ENCODE measurements around the gene FGF1.
"Not testable (repeated sequence)": the region's sequence is repeated elsewhere in the genome, so short reads cannot be mapped to it uniquely, and the experiment has no call there.

The FGF1 gene

GRCh38 chr5:142668336-142668735, 17.6 kb downstream of the FGF1 start:
- no peak for DNase-seq

GRCh38 chr5:142667831-142668230, 18.1 kb downstream of the FGF1 start:
- DNase-seq = no peak

- no peak for DNase-seq
These were observed 21.3 kb downstream of the FGF1 start for GRCh38 chr5:142664636-142665035.

- no peak for DNase-seq
These were observed 21.8 kb downstream of the FGF1 start for GRCh38 chr5:142664067-142664466.

- DNase-seq = no peak
These were observed 22.6 kb downstream of the FGF1 start for GRCh38 chr5:142663246-142663645.

- no peak for DNase-seq
These were observed 23.9 kb downstream of the FGF1 start for GRCh38 chr5:142661957-142662356.

- no peak for DNase-seq
These were observed 24.7 kb downstream of the FGF1 start for GRCh38 chr5:142661143-142661542.

GRCh38 chr5:142660731-142661130, 25.2 kb downstream of the FGF1 start:
- no peak for DNase-seq

- DNase-seq = no peak
These were observed 25.7 kb downstream of the FGF1 start for GRCh38 chr5:142660196-142660595.

- DNase-seq = no peak
These were observed 26.5 kb downstream of the FGF1 start for GRCh38 chr5:142659405-142659804.

- no peak for DNase-seq
These were observed 27.6 kb downstream of the FGF1 start for GRCh38 chr5:142658278-142658677.

GRCh38 chr5:142657446-142657845, 28.4 kb downstream of the FGF1 start:
- DNase-seq = no peak

GRCh38 chr5:142655339-142656267, 30.3 kb downstream of the FGF1 start:
- peak; percentile 69 for DNase-seq

- DNase-seq = no peak
These were observed 31.3 kb downstream of the FGF1 start for GRCh38 chr5:142654578-142655058.

- DNase-seq = no peak
These were observed 32.6 kb downstream of the FGF1 start for GRCh38 chr5:142653321-142653720.

GRCh38 chr5:142652563-142652962, 33.3 kb downstream of the FGF1 start:
- DNase-seq = no peak

- no peak for DNase-seq
These were observed 35.0 kb downstream of the FGF1 start for GRCh38 chr5:142650881-142651280.

- DNase-seq = no peak
These were observed 35.8 kb downstream of the FGF1 start for GRCh38 chr5:142650060-142650459.

GRCh38 chr5:142648108-142648507, 37.8 kb downstream of the FGF1 start:
- not testable (repeated sequence) for DNase-seq

GRCh38 chr5:142645456-142645855, 40.4 kb downstream of the FGF1 start:
- DNase-seq = no peak

GRCh38 chr5:142644640-142645361, 41.1 kb downstream of the FGF1 start:
- peak; percentile 100 for DNase-seq

GRCh38 chr5:142644127-142644526, 41.8 kb downstream of the FGF1 start:
- DNase-seq = peak; percentile 48

GRCh38 chr5:142643634-142644033, 42.3 kb downstream of the FGF1 start:
- DNase-seq = no peak

GRCh38 chr5:142642427-142642826, 43.5 kb downstream of the FGF1 start:
- no peak for DNase-seq

Data from fibroblast of skin of back (primary cell).